GM19455 (cell line): ENCODE results near the gene TRIP13.

Experiments used
- ATAC-seq: cut with Tn5 transposase; IDR thresholded peaks from one replicate; pipeline ENCODE4 v1.9.1; 2021; ENCODE audit not compliant: unreplicated experiment

Gene TRIP13

DNA sequence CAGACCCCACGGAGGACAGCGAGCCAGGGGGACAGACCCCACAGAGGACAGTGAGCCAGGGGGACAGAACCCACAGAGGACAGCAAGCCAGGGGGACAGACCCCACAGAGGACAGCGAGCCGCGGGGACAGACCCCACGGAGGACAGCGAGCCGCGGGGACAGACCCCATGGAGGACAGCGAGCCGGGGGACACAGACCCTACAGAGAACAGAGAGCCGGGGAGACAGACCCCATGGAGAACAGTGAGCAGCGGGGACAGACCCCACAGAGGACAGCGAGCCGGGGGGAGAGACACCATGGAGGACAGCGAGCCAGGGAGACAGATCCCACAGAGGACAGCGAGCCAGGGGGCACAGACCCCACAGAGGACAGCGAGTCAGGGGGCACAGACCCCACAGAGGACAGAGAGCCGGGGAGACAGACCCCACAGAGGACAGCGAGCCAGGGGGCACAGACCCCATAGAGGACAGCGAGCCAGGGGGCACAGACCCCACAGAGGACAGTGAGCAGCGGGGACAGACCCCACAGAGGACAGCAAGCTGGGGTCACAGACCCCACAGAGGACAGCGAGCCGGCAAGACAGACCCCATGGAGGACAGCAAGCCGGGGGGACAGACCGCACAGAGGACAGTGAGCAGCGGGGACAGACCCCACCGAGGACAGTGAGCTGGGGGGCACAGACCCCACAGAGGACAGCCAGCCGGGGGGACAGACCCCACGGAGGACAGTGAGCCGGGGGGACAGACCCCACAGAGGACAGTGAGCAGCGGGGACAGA lies 37.5 kb upstream of the TRIP13 start:
- no peak for ATAC-seq

DNA sequence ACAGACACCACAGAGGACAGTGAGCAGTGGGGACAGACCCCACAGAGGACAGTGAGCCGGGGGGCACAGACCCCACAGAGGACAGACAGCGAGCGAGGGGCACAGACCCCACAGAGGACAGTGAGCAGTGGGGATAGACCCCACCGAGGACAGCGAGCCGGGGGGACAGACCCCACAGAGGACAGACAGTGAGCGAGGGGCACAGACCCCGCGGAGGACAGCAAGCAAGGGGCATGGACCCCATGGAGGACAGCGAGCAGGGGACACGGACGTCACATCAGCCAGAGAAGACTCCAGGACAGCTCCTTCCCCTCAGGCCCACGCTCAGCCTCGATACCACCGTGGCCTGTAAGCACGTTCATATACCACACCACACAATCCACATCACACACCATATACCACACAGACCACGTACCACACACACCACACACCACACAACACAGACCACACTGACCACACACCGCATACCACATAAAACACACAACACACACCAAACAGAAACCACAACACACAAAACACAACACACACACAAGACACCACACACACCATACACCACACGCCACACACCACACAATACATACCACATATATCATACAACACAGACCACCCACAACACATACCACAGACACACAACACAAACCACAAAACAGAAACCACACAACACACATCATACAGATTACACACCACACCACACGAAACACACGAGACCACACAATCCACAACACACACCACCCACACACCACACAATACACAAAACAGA lies 36.7 kb upstream of the TRIP13 start:
- ATAC-seq, result no peak

DNA sequence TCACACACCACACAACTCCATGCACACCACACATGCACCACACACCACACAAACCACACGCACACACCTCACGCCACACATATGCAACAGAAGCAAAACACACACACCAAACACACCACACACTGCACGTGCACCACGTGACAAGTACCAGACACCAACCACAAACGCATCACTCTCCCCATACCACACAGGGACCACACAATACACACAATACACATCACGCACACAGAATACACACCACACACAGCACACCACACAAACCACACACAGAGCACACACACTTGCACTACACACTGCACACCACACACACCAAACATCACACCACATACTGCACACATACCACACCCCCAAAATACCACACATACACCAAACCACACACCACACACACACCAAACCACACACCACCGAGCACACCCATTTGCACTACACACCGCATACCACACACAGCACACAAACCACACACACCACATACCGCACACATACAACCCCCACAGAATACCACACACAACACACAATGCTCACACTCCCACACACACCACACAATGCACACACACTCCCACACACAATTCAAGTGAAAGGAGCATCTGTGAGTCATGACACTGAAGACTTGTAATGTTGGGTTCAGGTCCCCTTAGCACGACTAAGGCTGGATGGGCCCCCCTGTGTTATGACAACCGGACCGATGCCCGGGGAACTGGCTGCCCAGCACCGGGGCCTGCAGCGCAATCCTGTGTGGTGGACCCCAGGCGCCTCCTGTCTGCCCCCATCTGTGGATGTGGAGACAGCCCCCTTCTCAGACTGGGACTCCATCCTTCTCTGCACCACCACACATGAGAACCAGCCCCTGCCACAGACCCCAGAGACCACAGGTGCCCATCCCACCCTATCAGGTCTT lies 35.9 kb upstream of the TRIP13 start:
- ATAC-seq, result no peak

DNA sequence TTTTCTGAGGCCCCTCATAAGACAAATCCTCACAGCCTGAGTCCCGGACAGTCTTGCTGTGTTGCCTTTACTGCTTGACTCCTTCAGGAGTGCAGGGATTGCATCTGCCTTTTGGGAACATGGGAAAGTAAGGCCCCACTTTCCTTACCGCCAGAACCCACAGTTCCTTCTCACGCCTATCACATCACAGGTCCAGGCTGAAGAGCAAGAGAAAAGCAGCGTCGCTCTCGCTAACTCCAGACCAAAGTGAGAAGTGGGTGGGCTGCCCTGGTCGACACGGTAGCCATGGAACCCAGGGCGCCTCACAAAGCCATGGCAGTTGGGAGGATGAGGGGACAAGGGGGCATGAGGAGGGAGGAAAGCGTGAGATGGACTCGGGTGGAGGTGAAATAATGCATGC lies 34.0 kb upstream of the TRIP13 start:
- ATAC-seq, result no peak

DNA sequence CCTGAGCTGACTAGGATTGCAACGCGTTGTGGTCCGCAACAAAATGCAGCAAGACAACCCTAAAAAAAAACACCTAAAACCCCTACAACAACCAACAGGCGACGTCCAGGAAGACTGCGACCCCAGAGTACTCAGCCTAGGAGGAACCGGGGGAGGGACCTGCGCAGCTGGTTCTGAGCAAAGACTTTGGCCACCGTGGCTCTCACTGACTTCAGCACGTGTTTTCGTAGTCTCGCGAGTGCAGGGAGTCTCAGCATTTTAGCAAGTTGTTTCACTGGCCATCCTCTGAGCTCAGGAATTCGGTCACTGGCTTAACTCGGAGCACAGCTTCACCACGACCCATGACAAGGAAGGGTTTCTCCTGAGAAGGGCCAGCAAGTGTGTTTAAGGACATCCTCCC lies 33.3 kb upstream of the TRIP13 start:
- ATAC-seq, result no peak

DNA sequence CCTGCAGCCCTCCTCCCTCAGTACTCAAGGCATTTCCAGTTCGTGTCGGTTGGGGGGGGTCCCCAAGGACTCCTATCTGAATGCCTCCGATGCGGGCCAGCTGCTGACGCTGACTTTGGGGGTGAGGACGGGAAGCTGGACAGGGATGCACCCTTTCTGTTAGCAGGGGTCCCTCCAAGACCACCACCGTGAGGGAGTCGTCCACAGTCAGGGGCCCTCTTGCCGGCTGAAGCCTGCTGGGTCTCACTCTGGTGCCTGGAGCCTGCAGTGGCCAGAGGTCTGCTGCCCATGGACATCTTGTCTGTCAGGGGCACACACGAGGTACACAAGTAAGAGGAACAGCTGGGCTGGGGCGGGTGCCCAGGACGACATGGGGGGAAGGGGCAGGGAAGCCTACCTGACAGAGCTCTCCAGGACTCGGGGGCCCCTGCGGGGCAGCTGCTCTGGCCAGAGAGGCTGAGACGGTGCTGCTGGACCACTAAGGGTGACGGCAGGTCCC lies 32.8 kb upstream of the TRIP13 start:
- ATAC-seq, result no peak

DNA sequence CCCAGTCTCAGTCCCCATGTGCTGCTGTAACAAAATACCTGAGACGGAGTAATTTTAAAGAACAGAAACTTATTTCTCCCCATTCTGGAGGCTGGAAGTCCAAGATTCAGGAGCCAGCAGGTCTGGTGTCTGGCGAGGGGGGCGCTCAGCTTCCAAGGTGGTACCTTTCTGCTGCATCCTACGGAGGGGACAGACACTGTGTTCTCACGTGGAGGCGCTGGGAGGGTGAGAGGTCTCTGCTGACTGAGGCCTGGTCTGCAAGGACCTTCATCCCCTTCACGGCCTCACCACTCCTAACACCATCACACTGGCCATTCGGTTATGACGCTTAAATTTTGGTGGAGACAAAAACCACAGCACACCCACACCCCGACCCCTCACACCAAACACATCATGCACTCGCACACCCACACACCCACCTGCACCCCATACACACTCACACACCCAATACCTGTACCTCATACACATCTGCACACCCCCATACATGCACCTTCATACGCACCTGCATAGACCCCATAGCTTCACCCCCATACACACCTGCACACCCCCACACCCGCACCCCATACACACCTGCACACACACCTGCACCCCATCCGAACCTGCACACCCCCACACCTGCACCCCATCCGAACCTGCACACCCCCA lies 32.1 kb upstream of the TRIP13 start:
- no peak for ATAC-seq

DNA sequence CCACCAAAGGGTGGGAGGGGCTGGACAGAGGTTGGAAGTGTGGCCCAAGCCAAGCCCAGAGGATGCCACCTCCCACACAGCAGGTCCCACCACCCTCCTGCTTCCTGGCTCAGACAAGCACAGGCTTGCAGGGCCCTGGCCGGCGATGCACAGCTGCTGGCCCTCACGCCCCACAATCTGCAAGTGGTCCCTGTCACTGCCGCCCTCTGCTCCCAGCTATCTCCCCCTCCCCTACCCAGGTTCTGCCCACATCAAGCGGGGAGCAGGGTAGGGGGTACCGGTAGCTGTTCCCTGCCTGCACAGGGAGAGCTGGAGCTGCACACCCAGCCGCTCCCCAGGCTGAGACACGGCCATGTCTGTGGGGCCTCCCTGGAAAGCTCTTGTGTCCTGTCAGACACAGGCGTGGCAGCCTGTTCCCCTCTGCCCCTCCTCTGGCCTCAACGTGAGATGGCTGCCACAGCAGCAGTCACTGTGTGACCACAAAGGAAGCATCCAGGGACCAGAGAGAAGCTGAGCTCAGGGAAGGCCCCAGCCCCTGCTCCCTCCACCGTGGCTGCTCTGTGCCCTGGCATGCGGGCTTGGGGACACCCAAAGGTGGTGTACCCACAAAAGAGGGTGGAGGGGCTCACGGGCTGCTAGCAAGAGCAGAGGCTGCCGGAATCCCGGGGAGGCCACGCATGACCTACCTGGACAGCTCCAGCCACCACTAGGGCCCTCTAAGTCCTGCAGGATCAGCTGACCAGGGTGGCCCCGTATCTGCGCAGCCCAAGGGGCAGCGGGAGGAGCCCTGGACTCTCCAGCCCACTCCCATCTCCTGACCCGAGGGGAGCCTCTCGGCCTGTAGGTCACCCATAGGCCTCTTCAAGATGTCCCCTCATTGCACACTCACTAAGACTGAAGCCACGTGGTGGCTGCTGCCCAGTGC lies 31.0 kb upstream of the TRIP13 start:
- ATAC-seq, result no peak

DNA sequence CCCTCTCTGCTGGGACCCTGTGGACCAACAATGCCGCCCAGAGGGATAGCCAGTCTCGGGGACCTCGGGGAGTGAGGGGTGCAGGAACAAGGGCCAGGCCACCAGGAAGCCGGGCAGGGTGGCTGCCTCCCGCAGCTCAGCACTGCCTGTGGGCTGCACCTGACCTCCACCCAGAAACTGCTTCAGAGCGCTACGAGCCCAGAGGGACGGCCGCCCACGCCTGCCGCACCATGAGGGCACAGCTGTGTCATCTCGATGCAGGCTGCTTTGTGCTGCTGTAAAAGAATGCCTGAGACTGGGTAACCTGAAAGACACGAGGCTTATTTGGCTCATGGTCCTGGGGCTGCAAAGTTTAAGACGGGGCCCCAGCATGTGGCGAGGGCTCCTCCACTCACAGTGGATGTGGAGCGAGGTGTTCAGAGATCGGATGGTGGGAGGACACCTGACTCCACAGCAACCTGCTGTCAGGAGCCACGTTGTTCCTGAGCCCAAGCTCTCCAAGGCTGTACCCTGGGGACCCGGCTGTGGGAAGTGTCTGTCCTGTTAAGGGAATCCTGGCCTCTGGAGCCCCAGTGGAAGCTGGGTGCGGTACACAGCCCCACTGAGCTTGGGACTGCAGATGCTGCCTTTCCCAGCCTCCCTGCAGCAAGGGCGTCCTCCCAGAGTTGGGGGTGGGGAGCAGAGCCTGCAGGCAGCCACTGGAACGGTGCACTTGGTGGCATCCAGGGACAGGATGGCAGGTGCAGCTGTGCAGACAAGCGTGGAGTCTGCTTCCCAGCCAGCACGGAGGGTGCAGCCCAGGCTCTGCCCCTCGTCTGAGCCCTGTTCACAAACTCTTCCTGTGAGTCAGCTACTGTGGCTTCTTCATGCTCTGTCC lies 30.1 kb upstream of the TRIP13 start:
- no peak for ATAC-seq

DNA sequence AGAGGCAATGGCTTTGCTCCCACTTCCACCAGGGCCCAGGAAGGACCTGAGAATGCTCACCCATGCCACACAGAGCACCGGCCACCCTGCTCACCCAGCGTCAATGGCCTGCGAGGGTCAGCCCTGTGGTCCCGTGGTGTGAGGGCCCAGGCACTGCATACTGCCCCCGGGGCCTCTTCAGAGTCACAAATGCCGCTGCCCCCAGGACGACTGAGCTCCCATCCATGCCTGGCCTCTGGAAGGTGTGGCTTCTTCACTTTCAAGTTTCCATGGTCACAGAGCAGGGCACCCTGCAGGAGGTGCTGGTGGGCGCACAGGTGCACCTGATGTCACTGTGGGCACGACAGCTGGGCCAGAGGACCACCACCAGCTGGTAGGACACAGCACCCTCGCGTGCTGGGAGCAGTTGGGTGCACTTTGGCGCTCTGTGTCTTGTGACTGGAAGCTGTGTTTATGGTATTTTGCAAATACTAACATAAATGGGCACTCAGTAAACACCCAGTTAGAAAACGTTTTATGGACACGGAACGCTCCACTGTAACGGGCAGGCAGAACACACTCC lies 29.4 kb upstream of the TRIP13 start:
- no peak for ATAC-seq

DNA sequence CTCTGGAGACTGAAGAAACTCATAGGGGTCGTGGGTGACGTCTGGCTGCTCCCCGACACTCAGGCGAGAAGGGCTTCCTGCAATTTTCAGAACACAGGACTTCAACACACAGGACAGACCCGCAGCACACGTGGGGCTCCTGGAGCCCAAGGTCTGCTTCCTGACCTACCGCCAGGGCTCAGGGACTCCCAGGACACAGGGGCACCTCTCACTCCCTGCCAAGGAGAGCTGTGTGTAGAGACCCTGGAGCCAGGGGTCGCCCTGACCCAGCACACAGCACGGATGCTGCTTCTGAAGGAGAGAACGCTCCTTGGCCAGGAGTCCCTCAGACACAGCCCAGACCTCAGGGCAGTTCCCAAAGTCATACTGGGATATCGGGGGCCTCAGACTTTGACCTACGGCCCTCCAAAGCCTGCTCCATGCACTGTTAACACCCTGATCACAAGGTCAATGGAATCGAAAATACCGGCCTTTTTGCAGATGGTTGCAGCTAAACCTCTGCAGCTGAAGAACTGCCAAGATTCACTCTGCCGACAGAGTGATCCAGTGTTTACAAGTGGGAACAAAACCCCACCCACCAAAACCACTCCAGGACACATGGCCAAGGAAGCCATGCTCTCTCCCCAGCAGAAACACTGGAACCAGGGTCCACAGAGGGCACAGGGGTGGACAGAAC lies 28.1 kb upstream of the TRIP13 start:
- ATAC-seq, result no peak

DNA sequence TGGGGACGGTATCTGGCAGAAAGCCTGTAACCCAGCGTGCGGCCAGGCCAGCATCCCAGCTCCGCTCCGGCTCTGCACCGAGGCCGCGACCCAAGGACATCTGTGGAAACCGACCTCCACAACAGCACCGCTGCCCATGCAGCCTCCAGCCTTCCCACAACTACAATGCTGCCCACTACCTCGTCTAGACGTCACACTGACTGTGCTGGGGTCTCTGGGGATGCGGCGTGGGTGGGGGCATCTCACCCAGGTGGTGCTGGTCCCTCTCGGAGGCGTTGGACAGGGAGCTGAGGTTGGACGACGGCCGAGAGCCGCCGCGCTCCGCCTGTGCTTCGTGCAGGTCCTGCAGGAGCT lies 27.5 kb upstream of the TRIP13 start:
- no peak for ATAC-seq

DNA sequence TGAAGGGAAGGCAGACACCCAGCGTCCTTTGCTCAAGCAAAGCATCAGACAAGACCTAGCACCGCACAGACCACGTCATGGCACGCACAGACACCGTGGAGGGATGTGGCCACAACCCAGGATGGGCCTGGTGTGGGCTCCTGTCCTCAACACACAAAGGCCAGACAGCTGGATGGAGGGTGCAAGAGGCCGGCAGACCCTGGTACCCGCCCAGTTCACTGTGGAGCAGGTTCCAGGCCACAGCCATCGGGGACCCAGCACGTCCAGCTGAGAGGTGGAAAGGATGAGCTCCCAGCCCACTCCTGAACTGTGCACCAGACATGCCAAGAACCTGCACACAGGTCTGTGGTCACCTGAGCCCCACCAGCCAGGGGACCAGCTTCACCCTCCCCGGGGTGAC lies 26.9 kb upstream of the TRIP13 start:
- no peak for ATAC-seq

DNA sequence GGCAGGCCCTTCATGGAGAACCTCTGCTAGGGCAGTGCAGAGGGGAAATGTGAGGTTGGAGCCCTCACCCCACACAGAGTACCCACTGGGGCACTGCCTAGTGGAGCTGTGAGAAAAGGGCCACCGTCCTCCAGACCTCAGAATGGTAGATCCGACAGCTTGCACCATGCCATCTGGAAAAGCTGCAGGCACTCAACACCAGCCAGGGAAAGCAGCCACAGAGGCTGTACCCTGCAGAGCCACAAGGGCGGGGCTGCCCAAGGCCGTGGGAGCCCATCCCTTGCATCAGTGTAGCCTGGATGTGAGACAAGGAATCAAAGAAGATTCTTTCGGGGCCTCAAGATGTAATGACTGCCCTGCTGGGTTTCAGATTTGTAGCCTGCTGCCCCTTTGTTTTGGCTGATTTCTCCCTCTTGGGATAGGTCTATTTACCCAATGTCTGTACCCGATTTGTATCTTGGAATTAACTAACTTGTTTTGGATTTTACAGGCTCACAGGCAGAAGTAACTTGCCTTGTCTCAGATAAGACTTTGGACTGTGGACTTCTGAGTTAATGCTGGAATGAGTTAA lies 25.3 kb upstream of the TRIP13 start:
- no peak for ATAC-seq

DNA sequence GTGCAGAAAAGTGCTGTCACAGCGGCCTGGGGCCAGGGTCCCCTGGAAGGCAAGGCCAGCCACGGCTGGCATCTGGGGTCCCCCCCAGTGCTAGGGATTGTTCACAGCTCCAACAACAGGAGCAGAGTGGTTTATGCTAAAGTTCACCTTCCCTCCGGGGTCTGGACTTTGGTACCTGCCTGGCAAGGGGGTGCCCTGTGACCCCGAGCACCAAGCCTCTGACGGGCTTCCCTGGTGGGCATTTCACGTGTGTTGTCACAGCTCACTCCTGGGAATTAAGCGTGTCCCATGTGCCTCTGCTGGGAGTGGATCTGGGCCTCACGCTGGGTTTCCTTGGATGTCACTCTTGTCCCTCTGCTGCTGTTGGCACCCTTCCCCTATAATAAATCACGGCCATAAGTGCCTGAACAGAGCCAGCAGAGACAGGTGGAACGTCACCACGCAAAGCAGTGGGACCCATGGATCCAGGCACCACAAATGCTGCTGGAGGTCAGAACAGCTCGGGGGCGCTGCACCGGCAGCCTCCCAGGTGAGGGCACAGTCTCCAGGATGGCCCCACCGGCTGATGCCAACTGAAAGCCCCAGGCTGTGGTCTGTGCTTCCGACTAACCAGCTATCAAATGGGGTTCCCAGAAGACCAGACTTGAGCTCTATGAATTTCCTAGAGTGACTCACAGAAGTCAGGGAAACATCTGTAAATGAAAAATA lies 24.1 kb upstream of the TRIP13 start:
- ATAC-seq, result no peak

DNA sequence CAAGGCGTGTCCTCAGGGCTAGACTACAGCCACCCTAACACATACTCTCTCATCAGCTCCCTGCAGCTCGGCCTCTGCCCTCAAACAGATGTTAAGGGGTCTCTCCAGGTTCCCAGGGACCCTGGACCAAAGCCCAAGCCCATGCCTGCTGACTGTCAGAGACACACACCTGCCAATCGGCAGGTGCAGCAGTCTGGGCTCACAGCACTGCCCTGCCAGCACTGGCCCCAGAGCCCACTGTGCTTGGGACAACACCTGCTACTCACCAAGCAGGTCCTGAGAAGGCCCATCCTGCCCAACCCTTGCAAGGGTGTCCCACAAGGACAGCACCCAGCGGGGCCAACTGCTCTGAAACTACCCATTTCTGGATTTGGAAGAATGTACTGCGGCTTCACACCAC lies 21.7 kb upstream of the TRIP13 start:
- ATAC-seq, result no peak
